ENCODE measurements around the gene HMCN1.
A peak's percentile ranks its signal among the peaks of the same experiment; 100 is the strongest.

The HMCN1 gene

GRCh38 chr1:186102107-186102506 is 367.9 kb downstream of the HMCN1 start:
- TF ChIP-seq POLR2AphosphoS5 (IDR thresholded peaks at IDR 0.05; ENCODE audit: low read depth, low read length): no peak
- no peak for TF ChIP-seq FOXP2 (optimal IDR thresholded peaks at IDR 0.05; ENCODE audit: borderline replicate concordance, extremely low read depth, extremely low read length, insufficient read depth)
- TF ChIP-seq TAF1 (IDR thresholded peaks at IDR 0.05; ENCODE audit: borderline replicate concordance, insufficient read depth, low read length): no peak
- TF ChIP-seq REST (IDR thresholded peaks at IDR 0.05; ENCODE audit: insufficient read depth in 1 of 2, low read depth in 2 of 2, low read length in 2 of 2): no peak
- TF ChIP-seq SIN3A (IDR thresholded peaks at IDR 0.05; ENCODE audit: borderline replicate concordance, insufficient read depth, low read length): no peak

DNA sequence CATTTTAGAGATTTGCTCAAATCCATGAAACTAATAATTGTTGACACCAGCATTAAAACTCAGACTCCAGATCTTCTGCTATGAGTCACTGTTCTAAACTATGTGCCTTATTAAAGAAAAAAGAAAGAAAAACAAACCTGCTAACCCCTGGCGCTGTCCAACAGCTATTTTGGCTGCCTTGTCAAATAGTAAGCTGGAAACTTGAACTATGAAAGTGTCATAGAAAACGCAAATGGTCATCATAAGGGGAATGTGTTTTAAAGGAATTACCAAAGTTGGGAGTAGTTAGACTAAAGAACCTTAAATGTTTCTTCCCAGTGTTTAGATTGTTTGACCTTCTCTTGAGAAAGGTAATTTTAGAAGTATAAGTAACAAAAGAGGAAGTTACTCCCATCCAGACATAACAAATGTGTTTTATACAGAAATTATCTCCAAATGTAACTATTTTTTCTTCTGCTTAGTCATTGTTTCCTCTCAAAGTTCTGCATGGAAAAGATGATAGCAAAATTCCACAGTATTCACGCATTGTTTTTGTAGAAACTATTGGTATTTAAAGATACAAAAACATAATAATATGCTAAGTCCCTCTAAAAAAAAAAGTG is 368.5 kb downstream of the HMCN1 start:
- TF ChIP-seq REST (IDR thresholded peaks at IDR 0.05; ENCODE audit: insufficient read depth in 1 of 2, low read depth in 2 of 2, low read length in 2 of 2) (peak; percentile 82 to 95), TAF1 (IDR thresholded peaks at IDR 0.05; ENCODE audit: borderline replicate concordance, insufficient read depth, low read length) (no peak)

DNA sequence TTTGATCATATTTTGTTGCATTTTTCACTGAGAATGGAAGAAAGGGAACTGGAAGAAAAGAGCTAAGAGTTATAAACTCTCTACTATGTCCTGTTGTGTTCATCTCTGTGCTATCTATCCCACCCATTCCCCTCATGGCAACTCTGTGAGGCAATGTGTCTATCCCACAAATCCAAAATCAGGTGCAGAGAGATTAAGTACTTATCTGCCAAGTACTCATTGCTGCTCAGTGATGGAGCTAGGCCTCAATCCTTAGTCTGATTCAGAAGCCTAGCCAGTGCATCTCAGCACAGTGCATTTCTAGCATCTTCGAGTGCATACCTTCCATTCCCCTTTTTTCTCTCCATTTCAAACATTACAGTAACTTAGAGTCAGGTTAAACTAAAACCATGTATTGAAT is 370.3 kb downstream of the HMCN1 start:
- TF ChIP-seq POLR2AphosphoS5 (IDR thresholded peaks at IDR 0.05; ENCODE audit: low read depth, low read length) (no peak), TAF1 (IDR thresholded peaks at IDR 0.05; ENCODE audit: borderline replicate concordance, insufficient read depth, low read length) (no peak), FOXP2 (optimal IDR thresholded peaks at IDR 0.05; ENCODE audit: borderline replicate concordance, extremely low read depth, extremely low read length, insufficient read depth) (no peak), REST (IDR thresholded peaks at IDR 0.05; ENCODE audit: insufficient read depth in 1 of 2, low read depth in 2 of 2, low read length in 2 of 2) (no peak), SIN3A (IDR thresholded peaks at IDR 0.05; ENCODE audit: borderline replicate concordance, insufficient read depth, low read length) (no peak)

DNA sequence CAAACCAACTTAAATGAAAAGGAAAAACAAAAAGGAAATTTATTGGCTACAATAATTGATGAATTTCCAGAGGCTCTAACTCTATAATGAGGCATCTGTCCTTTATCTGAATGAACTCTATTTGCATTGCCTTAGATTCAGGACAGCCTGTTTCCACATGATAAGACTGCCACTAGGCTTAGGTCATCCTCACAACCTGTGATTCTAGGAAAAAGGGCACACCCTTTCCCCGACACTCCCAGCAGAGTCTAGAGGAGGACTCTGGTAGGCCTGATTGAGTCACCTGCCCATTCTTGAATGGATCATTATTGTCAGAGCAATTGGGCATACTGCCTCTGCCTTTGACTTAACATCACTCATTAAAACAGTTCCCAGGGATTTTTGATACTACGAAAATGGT is 378.1 kb downstream of the HMCN1 start:
- TF ChIP-seq SIN3A (IDR thresholded peaks at IDR 0.05; ENCODE audit: borderline replicate concordance, insufficient read depth, low read length): no peak
- TF ChIP-seq REST (IDR thresholded peaks at IDR 0.05; ENCODE audit: insufficient read depth in 1 of 2, low read depth in 2 of 2, low read length in 2 of 2): no peak
- no peak for TF ChIP-seq TAF1 (IDR thresholded peaks at IDR 0.05; ENCODE audit: borderline replicate concordance, insufficient read depth, low read length)
- no peak for TF ChIP-seq FOXP2 (optimal IDR thresholded peaks at IDR 0.05; ENCODE audit: borderline replicate concordance, extremely low read depth, extremely low read length, insufficient read depth)
- TF ChIP-seq POLR2AphosphoS5 (IDR thresholded peaks at IDR 0.05; ENCODE audit: low read depth, low read length): no peak

GRCh38 chr1:186113461-186113860 is 379.3 kb downstream of the HMCN1 start:
- TF ChIP-seq TAF1 (IDR thresholded peaks at IDR 0.05; ENCODE audit: borderline replicate concordance, insufficient read depth, low read length) (no peak), SIN3A (IDR thresholded peaks at IDR 0.05; ENCODE audit: borderline replicate concordance, insufficient read depth, low read length) (no peak), REST (IDR thresholded peaks at IDR 0.05; ENCODE audit: insufficient read depth in 1 of 2, low read depth in 2 of 2, low read length in 2 of 2) (no peak), POLR2AphosphoS5 (IDR thresholded peaks at IDR 0.05; ENCODE audit: low read depth, low read length) (no peak), FOXP2 (optimal IDR thresholded peaks at IDR 0.05; ENCODE audit: borderline replicate concordance, extremely low read depth, extremely low read length, insufficient read depth) (no peak)
